GM18498 (cell line): ENCODE data around the gene TNS3.

Experiments
- ATAC-seq: cut with Tn5 transposase; IDR thresholded peaks from one replicate; pipeline ENCODE4 v1.9.1; 2021; ENCODE audit warnings: mild to moderate bottlenecking, moderate library complexity; ENCODE audit not compliant: unreplicated experiment

TNS3 gene

DNA sequence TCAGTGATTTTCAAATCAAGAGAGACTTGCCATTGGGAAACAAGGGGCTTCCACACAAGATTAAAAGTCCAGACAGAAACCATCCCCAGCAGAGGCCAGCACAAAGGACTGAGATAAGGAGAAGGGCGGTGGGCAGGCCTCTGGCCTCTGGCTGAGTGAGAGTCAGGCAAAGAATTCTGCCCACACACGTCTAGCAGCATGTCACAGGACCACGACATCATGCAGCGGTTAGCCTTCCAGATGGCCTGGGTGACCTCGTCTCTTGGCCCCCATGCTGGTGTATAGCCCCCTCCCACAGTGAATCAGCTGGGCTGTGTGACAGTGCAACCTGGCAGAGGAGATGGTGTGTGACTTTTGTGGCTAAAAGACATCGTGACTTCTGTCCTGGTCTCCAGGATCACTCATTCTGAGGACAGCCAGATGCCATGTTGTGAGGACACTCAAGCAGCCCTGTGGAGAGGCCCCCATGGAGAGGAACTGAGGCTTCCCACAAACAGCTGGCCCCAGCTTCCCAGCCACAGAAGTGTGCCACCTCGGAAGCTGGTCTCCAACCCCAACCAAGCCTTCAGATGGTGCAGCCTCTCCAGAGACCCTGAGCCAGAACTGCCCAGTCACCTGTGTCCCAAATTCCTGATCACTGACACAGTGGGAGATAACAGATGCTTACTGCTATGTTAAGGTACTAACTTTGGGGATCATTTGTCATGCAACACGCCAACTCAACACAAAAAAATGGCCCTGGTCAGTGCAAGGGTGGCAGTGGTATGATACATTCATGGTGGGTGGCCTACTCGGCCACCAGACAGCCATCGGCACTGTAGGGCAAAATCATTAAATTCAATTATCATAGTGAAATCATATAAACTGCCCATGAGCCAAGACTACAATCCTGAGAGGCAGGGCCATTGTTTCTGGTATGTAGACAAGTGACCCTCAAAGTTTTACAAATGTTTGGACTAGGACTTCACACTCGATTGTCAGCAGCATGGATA is 73.2 kb downstream of the TNS3 start:
- ATAC-seq, result no peak

DNA sequence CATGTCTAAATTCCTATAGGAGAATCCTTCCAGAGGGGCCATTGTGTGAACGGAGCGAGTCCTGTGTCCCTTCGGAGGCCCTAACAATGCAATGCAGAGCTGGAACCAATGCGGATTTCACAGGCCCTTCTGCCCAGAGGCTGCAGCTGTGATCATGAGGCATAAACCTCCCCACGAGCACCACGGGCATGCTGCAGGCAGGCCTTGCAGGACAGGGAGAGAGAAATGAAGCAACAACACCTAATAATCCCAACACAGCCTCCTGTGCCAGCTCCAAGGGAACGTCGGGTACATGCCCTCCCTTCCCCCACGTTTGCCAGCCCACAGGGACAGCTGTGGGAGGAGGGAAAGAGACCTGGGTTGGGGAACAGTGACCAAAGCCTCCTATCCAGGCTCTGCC is 74.4 kb downstream of the TNS3 start:
- no peak for ATAC-seq

DNA sequence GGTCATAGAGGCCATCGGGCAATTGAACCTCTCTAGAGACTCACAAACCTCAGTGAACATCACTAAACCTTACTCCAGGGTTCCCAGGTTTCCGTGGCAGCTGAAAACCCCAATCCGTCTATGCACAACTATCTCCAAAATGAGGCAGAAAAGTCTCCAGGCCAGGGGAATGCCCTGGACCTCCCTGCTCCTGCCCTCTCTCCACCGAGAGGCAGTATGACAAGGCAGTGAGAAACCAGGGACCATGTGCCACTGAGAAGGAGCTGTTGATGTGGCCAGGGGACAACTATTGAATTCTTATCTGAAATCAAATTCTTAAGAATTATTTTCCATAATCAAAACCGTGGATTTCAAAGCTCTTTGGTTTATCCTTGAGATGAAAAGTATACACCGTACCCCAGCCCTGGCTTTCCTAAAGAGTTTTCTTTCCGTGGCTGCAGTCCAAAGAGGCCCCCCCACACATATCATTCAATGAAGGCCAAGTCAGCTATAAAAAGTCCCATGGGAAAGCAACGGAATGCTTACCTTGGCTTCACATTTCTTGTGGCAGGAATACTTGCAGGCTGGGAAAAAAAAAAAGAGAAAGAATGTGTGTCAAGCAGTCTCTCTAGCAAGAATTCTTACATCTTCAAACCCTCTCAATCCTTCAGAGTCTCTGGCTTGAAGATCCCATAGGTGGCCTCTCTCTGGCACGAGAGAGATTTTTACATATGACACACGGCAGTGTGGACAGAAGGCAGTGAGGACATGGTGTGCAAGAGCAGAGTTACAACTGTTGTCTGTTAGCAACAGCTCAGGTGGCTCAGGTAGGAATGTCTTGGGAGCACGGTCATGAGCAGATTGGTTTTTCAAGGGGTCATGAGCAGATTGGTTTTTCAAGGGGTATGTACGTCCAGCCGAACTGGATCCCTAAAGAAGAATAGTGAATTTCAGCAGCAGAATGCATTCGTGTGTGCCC is 75.2 kb downstream of the TNS3 start:
- ATAC-seq, result no peak

DNA sequence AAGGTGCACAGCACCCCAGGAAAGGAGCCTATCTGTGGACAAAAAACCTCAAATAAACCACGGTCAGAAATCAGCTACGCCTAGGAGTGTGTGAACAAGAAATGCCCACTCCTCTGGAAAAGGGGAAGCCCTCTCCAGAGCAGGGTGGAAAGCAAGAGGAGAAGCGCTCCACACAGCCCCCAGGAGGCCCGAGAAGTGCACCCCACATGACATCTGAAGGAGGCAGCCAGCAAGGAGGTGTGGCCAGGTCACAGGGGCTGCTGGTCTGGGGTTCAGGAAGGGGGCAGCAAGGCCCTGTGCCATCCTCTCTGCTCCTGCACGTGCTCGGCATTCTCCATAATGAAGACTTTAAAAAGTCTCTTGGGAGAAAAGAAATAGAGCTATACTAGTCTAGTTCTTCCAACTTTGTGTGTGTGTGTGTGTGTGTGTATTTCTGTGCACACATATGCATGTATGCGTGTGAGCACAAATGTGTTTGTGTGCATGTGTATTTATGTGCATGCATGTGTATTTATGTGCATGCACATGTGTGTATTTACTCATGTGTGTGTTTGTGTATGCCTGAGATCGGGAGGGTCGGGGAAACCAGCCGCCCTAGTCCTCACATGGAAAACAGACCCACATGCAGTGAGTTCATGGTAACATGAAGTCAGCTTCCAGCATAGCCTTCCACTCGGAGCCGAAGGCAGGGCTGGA is 76.5 kb downstream of the TNS3 start:
- ATAC-seq, result no peak

DNA sequence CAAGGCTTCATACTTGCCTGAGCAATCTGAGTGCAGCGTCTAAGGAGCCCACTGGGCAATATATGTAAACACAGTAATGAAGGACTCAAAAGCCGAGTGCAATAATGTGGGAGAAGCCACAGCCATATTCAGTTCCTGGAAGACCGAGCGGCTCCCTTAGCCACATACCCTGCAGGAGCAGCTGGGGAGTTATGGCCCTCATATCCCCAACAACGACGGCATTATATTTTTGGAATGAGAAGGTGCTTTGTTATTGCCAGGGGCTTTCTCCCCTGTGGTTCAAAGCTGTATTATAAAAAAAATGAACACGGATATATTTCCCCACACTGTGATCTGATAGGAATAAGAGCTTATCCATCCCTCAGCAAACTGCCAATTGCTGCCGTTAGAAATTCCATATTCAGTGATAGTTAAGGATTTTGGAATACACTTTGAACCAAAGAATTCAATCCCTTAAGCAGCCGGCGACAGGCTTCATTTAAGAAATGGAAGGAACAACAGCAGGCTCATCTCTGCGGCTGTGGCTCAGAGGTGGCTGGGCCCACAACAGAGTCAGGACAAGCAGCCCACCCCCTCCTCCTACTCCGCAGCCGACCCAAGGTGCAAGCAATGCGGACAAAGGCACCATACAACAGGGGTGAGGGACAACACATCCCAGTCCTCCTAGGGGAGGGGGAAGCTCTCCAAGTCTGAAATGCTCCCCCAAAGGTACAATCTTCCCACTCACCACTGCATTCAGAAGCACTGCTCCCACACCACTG is 77.2 kb downstream of the TNS3 start:
- ATAC-seq, result no peak

DNA sequence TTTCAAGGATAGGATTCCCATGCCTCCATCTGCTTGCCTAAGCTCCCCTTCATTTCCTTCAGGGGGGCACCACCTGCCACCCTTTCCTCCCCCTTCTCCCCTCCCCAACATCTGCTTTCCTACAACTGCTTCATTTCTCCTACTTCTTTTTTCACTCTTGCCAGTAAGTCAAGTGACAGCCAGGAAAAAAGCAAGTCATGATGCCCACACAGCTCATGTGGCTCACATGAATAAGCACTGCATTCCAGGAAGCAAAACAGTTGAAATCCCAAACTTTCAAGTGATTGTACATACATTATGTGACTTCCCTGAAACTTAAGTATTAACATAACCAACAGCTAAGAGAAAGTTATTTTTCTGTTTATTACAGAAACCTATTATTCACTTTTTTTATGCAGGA is 78.6 kb downstream of the TNS3 start:
- ATAC-seq, result no peak

DNA sequence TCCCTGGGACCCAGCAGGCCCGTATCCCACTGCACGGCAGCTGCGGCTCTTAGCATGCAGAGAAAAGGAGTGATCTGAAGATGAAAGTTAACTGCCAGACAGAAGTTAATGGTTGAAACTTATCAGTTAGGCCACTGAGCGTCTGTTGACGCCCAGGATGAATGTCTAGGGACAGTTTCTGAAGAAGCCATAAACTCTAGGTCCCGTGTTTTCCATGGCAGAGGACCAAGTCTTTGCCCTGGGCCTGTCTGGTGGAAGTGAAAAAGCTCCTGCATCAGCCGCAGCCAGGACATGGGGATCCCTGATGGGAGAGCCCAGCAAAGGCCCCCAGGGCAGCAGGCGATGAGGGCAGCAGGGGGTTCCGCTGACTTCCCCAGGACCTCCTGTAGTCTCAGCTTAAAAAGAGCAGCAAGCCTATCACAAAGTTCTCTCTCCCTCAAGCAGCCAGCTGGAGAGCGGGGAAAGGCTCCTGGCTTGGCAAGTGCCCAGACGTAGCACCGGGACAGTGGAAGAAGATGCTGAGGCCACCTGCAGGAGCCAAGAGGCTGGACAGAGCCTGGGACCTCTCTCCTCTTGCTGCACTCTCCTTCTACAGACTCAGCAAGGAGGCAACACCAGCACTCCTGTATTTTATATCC is 79.6 kb downstream of the TNS3 start:
- no peak for ATAC-seq

DNA sequence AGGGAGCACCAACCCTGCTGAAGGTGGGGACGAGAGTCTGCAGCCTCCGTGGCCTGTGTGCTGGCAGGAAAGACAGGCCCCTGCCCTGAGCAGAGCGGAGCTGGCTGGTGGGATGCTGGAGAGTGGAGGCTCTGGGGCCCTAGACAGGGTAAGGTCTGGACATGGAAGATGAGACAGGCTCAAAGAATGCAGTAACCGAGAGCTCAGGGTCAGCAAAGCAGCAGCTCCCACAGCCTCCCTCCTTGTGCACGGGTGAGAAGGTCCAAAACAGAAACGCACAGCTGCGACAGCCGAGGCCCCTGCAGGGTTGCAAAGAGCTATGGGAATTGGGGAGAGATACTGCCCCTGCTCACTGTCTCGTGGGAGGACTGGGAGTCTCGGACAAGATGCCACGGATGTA is 80.5 kb downstream of the TNS3 start:
- no peak for ATAC-seq

DNA sequence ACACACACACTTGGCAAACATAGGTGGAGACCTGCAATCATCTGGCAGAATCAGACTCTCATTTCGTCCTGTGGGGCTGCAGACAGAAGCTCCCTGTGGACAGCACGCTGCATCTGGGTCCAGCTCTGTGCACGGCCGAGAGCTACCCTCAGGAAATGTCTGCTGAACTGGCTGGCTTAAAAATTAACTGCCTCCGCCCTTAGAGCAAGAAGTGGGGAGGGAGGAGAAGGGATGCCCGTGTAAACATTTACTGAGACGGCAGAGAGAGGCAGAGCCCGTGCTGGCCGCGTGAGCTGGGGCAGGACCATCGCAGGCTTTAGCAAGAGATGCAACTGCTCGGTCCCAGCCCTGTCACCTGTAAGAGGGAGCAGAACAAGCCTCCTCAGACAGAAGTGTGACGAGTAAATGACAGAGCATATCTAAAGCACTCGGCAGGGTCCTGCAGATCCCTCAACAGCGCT is 81.8 kb downstream of the TNS3 start:
- no peak for ATAC-seq

DNA sequence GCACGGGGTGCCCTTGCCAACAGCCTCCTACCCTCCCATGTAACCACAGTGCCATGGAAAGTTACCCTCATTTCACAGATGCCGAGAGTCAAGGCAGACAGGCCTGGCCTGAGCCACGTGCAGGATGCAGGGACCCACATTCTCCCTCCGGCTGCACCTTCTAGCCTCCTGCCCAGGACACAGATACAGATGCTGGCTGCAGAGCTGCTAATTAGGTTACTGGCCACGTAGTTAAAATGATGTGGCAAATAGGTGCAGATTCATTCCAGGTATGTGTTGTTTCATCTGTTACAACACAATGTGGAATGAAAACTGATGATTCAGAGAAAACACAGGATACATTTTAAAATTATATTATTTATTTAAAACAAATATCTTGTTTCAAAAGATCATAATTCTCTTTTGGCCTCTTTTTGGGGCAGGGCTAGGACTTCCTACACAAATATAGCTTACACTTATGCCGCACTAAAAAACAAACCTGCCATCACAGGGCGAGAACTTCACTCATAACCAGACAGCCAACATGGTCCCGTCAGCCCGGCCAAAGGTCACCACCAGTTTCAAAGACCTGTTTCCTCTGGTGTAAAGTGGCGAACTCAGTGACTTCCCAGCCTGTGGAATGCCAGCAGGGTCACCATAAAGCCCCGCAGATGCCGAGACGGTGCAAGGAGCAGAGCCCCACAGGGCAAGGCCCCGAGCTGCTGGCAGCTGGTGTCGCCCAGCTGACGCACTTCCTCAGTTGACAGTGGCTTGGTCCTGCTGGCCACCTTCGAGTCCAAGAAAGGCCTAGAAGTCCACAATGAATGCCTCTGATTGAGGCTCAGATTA is 83.5 kb downstream of the TNS3 start:
- no peak for ATAC-seq

DNA sequence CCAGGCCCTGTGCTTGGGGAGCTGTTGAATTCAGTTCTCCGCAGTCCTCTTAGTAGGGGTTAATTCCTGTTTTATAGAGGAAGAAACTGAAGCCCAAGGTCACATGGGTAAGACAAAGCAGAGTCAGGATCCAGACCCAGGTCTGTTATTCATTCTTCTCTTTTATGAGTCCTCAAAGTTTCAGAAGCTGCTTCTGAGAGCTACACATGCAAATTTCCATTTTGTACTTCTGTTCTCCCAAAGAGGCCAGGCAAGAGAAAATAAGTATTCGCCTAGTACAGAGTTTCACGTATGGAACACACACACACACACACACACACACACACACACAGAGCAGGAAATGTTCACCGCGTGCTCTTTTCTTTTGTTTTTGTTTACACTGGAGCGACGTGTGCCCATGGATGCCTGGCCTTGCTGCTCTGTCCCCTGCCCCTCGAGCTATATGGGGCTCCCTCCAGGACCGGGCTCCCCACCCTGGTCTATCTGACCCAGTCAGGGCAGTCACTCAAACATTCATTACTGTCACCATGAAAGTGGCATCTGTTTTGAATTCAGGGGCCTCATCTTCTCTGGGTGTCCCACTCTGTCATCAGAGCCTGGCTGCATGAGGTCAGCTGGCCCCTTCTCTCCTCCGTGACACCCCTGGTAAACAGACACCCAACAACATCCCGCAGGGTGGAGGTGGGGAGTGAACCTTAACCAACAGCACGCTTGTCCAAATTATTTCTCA is 84.4 kb downstream of the TNS3 start:
- ATAC-seq, result peak; percentile 92

DNA sequence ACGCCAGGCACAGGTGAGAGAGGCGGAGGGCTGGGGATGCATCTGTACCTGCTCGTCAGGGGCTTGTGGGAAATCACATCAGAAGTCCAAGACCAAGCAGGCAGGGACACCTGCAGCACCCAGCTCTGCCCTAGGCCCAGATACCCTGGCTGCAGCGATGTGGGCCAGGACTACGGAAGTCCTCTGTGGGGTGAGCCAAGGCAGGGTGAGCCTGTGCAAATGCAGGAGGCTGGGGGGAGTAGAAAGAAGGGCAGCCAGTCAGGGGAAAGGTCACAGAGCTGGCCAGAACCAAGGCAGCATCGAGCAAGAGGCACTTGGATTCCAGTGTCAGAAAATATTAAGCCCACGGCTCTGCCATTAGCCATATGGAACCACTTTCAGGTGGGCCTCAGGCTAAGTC is 85.2 kb downstream of the TNS3 start:
- ATAC-seq, result no peak

DNA sequence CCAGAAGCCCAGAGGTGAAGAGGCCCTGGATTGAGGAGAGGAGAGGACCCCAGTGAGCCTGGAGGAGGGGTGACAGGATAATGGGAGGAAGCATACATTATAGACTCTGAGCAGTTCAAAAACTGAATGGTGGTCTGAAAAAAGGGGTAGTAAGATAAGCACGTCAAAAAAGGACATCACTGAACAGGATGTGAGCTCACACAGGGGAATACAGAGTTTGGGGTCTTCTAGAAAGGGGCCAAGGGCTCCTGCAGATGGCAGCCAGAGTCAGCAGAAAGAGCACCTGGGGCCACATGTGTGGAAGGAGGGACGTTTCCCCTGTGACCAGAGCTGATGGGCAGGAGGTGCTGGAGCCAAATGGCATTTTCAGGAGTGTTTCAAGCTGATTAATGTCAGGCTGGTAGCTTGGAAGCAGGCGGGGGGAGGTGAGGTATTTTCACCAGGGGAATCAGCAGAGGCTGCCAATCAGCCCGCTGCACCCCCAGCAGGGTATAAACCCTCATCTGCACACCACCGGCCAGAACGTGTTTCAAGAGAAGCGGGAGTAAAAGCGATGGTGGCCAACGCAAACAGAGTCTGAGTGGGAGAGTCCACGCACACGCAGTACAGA is 85.8 kb downstream of the TNS3 start:
- no peak for ATAC-seq

DNA sequence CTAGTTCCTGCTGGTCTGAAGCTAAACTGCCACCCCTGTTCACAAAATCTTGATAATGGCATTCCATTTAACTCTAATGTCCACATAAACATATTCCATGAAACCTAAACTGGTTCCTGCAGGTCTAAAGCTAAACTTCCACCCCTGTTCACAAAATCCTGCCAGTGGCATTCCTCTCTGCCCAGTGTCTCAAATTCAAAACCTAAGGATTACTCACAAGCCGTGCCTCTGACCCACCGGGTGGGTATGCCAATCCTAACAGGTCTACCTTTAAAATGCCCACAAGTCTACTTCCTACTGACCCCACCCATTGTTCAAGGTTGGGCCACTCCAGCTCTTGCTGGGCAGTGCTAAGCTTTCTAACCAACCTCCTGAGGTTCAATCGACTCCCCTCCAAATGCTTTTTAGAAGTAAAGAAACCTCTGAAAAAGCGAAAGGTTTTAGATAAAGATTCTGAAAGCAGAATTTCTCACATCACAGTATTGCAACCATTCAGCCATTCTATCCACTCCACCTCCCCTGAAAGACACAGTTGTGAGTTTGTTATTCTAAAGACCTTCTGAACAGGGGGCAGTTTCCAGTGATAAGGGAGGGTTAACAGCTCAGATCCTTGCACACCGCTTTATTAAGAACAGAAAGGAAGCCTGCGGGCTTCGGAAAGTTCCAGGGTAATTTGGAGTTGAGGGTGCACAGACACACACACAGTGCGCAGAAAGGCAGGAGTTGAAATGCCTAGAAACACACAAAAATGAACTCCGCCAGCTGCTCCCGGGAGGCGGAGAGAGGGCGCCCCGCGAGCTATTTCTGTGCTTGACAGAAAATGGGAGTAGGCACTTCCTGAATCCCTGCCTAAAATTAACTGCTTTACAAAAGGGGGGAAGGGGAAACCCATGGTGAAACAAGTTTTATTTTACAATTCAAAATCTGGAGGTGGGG is 87.7 kb downstream of the TNS3 start:
- ATAC-seq, result no peak

DNA sequence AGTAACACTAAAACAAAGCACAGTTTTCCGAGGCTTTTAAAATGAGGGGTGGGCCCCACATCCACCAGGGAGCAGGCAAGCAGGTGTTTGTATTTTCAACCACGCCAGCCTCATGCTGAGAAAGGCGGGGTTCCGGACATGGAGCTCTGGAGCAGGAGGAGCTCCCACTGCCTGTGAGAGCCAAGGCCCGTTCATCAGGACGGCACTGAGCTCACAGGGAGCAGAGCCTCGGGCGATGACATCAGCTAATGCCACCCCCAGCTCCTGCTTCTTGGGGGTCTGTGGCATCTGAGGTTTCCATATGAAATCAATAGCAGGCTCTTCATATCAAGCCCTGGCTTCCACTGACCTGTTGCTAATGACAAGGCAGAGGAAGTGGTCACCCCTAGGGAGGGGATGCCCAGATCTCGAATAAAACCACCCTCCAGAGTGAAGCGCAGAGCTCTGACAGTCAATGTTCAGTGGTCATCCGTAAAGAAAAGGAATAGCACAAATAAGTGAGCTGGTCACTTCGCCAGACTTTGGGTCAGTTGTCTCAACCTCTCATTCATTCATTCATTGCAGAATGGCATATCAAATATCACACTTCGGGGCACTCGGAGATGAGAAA is 89.1 kb downstream of the TNS3 start:
- no peak for ATAC-seq
